PFSK-1 (cell line): ENCODE measurements around the gene VSIG10.

ENCODE experiments used
- FOXP2 ChIP-seq: optimal IDR thresholded peaks from 2 replicates; pipeline ENCODE3; 2011; ENCODE audit warnings: borderline replicate concordance, control low read depth, inconsistent platforms; ENCODE audit not compliant: insufficient read depth; ENCODE audit errors: extremely low read length, extremely low read depth
- POLR2AphosphoS5 ChIP-seq: IDR thresholded peaks from 2 replicates; pipeline ENCODE4 v1.6.1; 2012; ENCODE audit warnings: low read depth, mild to moderate bottlenecking, control low read depth, low read length, moderate library complexity
- SIN3A ChIP-seq: IDR thresholded peaks from 2 replicates; pipeline ENCODE4 v1.6.1; 2012; ENCODE audit warnings: mild to moderate bottlenecking, low read length, moderate library complexity, borderline replicate concordance; ENCODE audit not compliant: insufficient read depth
- TAF1 ChIP-seq: IDR thresholded peaks from 2 replicates; pipeline ENCODE4 v1.6.1; 2012; ENCODE audit warnings: low read length, control low read depth, borderline replicate concordance; ENCODE audit not compliant: insufficient read depth
- TF ChIP-seq, protein P1 (sequence below), 2 experiments: IDR thresholded peaks; 2 replicates each; pipeline versions ENCODE4 v1.6.1 to v1.8.0; 2011 to 2012; ENCODE audit warnings: low read depth in 2 of 2, low read length in 2 of 2, control low read depth in 1 of 2, inconsistent platforms in 1 of 2, mild to moderate bottlenecking in 1 of 2, moderate library complexity in 1 of 2; ENCODE audit not compliant: insufficient read depth in 1 of 2

Gene VSIG10

GRCh38 chr12:118119449-118119879 lies 15.7 kb upstream of the VSIG10 start:
- no peak for TF ChIP-seq POLR2AphosphoS5
- no peak for TF ChIP-seq FOXP2

DNA sequence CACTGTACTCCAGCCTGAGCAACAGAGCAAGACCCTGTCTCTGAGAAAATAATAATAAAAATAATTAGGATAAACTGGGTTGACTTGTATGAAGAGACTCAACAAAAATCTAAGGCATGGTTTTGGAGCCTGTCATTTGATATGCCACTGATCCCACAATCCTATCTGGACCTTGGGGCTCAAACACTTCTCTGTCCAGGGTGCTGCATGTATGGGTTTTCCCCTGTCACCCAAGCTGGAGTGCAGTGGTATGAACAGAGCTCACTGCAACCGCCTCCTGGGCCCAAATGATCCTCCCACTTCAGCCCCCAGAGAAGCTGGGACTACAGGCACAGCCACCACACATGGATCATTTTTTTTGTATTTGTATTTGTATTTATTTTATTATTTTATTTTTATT lies 5.3 kb upstream of the VSIG10 start:
- TF ChIP-seq TAF1 (no peak), SIN3A (no peak), FOXP2 (no peak), POLR2AphosphoS5 (no peak)
- TF ChIP-seq, protein P1, sequence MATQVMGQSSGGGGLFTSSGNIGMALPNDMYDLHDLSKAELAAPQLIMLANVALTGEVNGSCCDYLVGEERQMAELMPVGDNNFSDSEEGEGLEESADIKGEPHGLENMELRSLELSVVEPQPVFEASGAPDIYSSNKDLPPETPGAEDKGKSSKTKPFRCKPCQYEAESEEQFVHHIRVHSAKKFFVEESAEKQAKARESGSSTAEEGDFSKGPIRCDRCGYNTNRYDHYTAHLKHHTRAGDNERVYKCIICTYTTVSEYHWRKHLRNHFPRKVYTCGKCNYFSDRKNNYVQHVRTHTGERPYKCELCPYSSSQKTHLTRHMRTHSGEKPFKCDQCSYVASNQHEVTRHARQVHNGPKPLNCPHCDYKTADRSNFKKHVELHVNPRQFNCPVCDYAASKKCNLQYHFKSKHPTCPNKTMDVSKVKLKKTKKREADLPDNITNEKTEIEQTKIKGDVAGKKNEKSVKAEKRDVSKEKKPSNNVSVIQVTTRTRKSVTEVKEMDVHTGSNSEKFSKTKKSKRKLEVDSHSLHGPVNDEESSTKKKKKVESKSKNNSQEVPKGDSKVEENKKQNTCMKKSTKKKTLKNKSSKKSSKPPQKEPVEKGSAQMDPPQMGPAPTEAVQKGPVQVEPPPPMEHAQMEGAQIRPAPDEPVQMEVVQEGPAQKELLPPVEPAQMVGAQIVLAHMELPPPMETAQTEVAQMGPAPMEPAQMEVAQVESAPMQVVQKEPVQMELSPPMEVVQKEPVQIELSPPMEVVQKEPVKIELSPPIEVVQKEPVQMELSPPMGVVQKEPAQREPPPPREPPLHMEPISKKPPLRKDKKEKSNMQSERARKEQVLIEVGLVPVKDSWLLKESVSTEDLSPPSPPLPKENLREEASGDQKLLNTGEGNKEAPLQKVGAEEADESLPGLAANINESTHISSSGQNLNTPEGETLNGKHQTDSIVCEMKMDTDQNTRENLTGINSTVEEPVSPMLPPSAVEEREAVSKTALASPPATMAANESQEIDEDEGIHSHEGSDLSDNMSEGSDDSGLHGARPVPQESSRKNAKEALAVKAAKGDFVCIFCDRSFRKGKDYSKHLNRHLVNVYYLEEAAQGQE (IDR thresholded peaks at IDR 0.05; ENCODE audit: insufficient read depth in 1 of 2, low read depth in 2 of 2, low read length in 2 of 2), result peak; percentile 22 to 81; a peak in 2 of 4 replicates

DNA sequence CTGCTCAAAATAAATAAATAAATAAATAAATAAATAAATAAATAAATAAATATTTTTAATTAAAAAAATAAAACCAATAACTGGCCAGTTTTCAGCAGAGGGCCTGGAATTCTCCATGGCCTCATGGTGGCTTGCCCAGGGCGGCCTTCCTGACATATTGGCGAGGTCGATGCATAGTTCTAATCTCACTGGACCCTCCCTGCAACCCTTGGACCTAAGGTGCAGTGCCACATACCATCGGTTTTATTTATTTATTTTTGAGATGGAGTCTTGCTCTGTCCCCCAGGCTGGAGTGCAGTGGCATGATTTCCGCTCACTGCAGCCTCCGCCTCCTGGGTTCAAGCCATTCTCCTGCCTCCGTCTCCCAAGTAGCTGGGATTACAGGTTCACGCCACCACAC lies 3.9 kb upstream of the VSIG10 start:
- no peak for TF ChIP-seq FOXP2
- TF ChIP-seq, protein P1 (IDR thresholded peaks at IDR 0.05; ENCODE audit: insufficient read depth in 1 of 2, low read depth in 2 of 2, low read length in 2 of 2), result no peak
- TF ChIP-seq SIN3A, result no peak
- TF ChIP-seq TAF1, result no peak
- no peak for TF ChIP-seq POLR2AphosphoS5

DNA sequence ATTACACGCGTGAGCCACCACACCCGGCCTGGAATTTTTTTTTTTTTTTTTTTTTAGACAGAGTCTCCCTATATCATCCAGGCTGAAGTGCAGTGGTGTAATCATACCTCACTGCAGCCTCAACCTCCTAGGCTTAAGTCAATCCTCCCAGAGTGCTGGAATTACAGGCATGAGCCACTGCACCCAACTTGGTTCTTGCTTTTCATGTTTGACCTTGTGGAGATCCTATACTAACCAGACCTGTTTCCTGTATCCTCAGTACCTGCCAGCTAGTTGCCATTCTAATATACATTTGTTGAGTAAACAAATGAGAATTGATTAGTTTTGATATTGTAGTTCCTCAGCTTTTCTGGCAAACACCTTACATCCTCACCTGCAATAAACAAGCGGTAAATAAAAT lies 3.2 kb upstream of the VSIG10 start:
- TF ChIP-seq TAF1, result no peak
- TF ChIP-seq SIN3A, result no peak
- no peak for TF ChIP-seq POLR2AphosphoS5
- TF ChIP-seq, protein P1 (IDR thresholded peaks at IDR 0.05; ENCODE audit: insufficient read depth in 1 of 2, low read depth in 2 of 2, low read length in 2 of 2), result no peak
- no peak for TF ChIP-seq FOXP2

DNA sequence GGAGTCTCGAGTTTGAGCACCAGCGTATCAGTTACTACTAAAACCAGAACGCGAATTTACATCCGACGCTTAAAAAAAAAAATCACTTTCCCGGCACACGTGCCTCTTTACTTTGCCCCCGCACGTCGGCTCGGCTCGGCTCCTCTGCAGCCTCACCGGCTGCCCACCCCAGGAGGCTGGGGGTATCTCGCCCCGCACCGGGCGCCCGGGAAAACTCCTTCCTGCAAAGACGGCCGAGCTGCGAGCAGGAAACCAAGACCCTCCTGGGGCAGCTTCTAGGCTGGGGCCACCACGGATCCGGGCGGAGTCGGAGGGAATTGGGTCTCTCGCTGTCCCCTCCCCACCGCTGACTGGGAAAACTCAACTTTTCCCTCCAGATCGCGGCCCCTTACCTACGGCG lies 610 bp downstream of the VSIG10 start:
- TF ChIP-seq TAF1 (no peak), POLR2AphosphoS5 (no peak), SIN3A (no peak), FOXP2 (no peak)
- TF ChIP-seq, protein P1 (IDR thresholded peaks at IDR 0.05; ENCODE audit: insufficient read depth in 1 of 2, low read depth in 2 of 2, low read length in 2 of 2), result no peak
